MM.1S (cell line): ENCODE measurements around the gene NRTN.

Experiments
- DNase-seq: peaks from one replicate; pipeline ENCODE4 v3.0.0-alpha.2; 2015
- H2AFZ ChIP-seq: fragments of 300-600 bp; sonication (generic); 2 replicates; pipeline ENCODE4 v1.6.0; 2016; ENCODE audit warnings: antibody characterized with exemption, low read length
- H3F3A ChIP-seq: fragments of 300-600 bp; sonication (generic); 2 replicates; pipeline ENCODE4 v1.6.1; 2016; ENCODE audit warnings: mild to moderate bottlenecking, antibody characterized with exemption, low read length, moderate library complexity, mixed read lengths; ENCODE audit not compliant: insufficient read depth
- H3K27ac ChIP-seq: fragments of 300-600 bp; sonication (generic); 2 replicates; pipeline ENCODE4 v1.5.1; 2016; ENCODE audit warnings: mild to moderate bottlenecking, low read length
- H3K27me3 ChIP-seq: fragments of 300-600 bp; sonication (generic); replicated peaks from 2 replicates; pipeline ENCODE4 v1.6.0; 2016; ENCODE audit warnings: low read length; ENCODE audit not compliant: insufficient read depth
- H3K36me3 ChIP-seq: fragments of 300-600 bp; sonication (generic); replicated peaks from 2 replicates; pipeline ENCODE4 v1.6.1; 2016; ENCODE audit warnings: mild to moderate bottlenecking, low read length, mixed read lengths; ENCODE audit not compliant: insufficient read depth
- H3K4me1 ChIP-seq: fragments of 300-600 bp; sonication (generic); 2 replicates; pipeline ENCODE4 v1.6.1; 2016; ENCODE audit warnings: low read length, mixed read lengths
- H3K4me2 ChIP-seq: fragments of 300-600 bp; sonication (generic); 2 replicates; pipeline ENCODE4 v1.6.0; 2016; ENCODE audit warnings: low read depth, low read length
- H3K4me3 ChIP-seq: fragments of 300-600 bp; sonication (generic); 2 replicates; pipeline ENCODE4 v1.5.1; 2016; ENCODE audit warnings: low read length, mixed read lengths
- H3K79me2 ChIP-seq: fragments of 300-600 bp; sonication (generic); 2 replicates; pipeline ENCODE4 v1.6.1; 2016; ENCODE audit warnings: mixed run types, low read length, mixed read lengths
- H3K9ac ChIP-seq: fragments of 300-600 bp; sonication (generic); 2 replicates; pipeline ENCODE4 v1.6.1; 2016; ENCODE audit warnings: low read length, mixed read lengths
- H3K9me2 ChIP-seq: fragments of 300-600 bp; sonication (generic); replicated peaks from 2 replicates; pipeline ENCODE4 v1.6.1; 2016; ENCODE audit warnings: mild to moderate bottlenecking, low read length, mixed read lengths; ENCODE audit not compliant: insufficient read depth
- H3K9me3 ChIP-seq: fragments of 300-600 bp; sonication (generic); replicated peaks from 2 replicates; pipeline ENCODE4 v1.6.1; 2016; ENCODE audit warnings: mild to moderate bottlenecking, low read length, mixed read lengths; ENCODE audit not compliant: insufficient read depth
- H4K20me1 ChIP-seq: fragments of 300-600 bp; sonication (generic); 2 replicates; pipeline ENCODE4 v1.6.1; 2016; ENCODE audit warnings: mild to moderate bottlenecking, low read length, moderate library complexity, mixed read lengths; ENCODE audit not compliant: insufficient read depth
- CTCF ChIP-seq: fragments of 300-600 bp; sonication (generic); IDR thresholded peaks from 2 replicates; pipeline ENCODE4 v1.5.1; 2016; ENCODE audit warnings: antibody characterized with exemption, low read length, mixed read lengths
- EZH2 ChIP-seq: fragments of 300-600 bp; sonication (generic); optimal IDR thresholded peaks from 2 replicates; pipeline ENCODE3; 2017; ENCODE audit warnings: low read depth, mild to moderate bottlenecking, antibody characterized with exemption, low read length, mixed read lengths
- EZH2phosphoT487 ChIP-seq: fragments of 300-600 bp; sonication (generic); IDR thresholded peaks from 2 replicates; pipeline ENCODE4 v1.6.1; 2018; ENCODE audit warnings: antibody characterized with exemption, low read length

Gene NRTN

GRCh38 chr19:5795382-5795919 lies 9.4 kb upstream of the NRTN start:
- no peaks in the 10 kb centered on the region for H3K36me3 ChIP-seq
- H3K4me2 ChIP-seq: no peak overlapping the region
- H3K9ac ChIP-seq: no peak overlapping the region
- H3K27me3 ChIP-seq: peaks cover 46% of the 10 kb centered on the region
- H3K4me3 ChIP-seq: no peak overlapping the region
- DNase-seq: no peak
- no peaks in the 10 kb centered on the region for H3K79me2 ChIP-seq
- no peak overlapping the region for H3K27ac ChIP-seq
- no peaks in the 10 kb centered on the region for H4K20me1 ChIP-seq
- no peaks in the 10 kb centered on the region for H3K9me3 ChIP-seq
- no peak overlapping the region for H2AFZ ChIP-seq
- no peaks in the 10 kb centered on the region for H3F3A ChIP-seq
- no peaks in the 10 kb centered on the region for H3K9me2 ChIP-seq
- TF ChIP-seq EZH2phosphoT487 (no peak), CTCF (no peak), EZH2 (no peak)
- H3K4me1 ChIP-seq: no peaks in the 10 kb centered on the region

DNA sequence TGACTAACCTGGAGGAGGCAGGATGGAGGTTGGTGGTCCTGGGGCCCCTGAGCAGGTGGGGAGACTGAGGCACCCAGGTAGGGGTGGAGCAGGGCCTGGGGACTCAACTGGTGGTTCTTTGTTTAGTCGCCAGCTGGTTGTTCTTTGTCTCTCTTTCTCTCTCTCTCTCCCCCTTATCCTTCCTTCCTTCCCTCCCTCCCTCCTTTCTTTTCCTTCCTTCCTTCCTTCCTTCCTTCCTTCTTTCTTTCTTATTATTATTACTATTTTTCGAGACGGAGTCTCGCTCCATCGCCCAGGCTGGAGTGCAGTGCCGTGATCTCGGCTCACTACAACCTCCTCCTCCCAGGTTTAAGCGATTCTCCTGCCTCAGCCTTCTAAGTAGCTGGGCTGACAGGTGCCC lies 6.6 kb upstream of the NRTN start:
- no peak for DNase-seq
- Histone ChIP-seq H3K27ac (no peak overlapping the region), H3K4me3 (no peak overlapping the region), H3K9ac (no peak overlapping the region), H3K4me1 (0 out of 2 replicates have a peak, but pooled peaks cover 4% of the 10 kb centered on the region), H2AFZ (no peak overlapping the region), H3K9me3 (no peaks in the 10 kb centered on the region), H3K27me3 (peaks cover 56% of the 10 kb centered on the region), H3K79me2 (no peaks in the 10 kb centered on the region), H3K36me3 (no peaks in the 10 kb centered on the region), H3K4me2 (no peak overlapping the region), H3K9me2 (no peaks in the 10 kb centered on the region), H3F3A (no peaks in the 10 kb centered on the region), H4K20me1 (no peaks in the 10 kb centered on the region)
- TF ChIP-seq CTCF: no peak
- TF ChIP-seq EZH2: no peak
- no peak for TF ChIP-seq EZH2phosphoT487

GRCh38 chr19:5799247-5800241 lies 5.3 kb upstream of the NRTN start:
- H3K27ac ChIP-seq: no peak overlapping the region
- H3K9me3 ChIP-seq: no peaks in the 10 kb centered on the region
- H3F3A ChIP-seq: no peaks in the 10 kb centered on the region
- H3K4me2 ChIP-seq: no peak overlapping the region
- H3K79me2 ChIP-seq: no peaks in the 10 kb centered on the region
- TF ChIP-seq CTCF: no peak
- no peak for TF ChIP-seq EZH2phosphoT487
- TF ChIP-seq EZH2: no peak
- H3K4me1 ChIP-seq: peaks cover 8% of the 10 kb centered on the region; the same call in 1 of the 2 replicates
- H4K20me1 ChIP-seq: no peaks in the 10 kb centered on the region
- DNase-seq: no peak
- no peaks in the 10 kb centered on the region for H3K36me3 ChIP-seq
- no peak overlapping the region for H3K9ac ChIP-seq
- H3K9me2 ChIP-seq: no peaks in the 10 kb centered on the region
- no peak overlapping the region for H3K4me3 ChIP-seq
- no peak overlapping the region for H2AFZ ChIP-seq
- H3K27me3 ChIP-seq: peaks cover 48% of the 10 kb centered on the region
